ENCODE results near the gene WRAP73.

WRAP73 gene

DNA sequence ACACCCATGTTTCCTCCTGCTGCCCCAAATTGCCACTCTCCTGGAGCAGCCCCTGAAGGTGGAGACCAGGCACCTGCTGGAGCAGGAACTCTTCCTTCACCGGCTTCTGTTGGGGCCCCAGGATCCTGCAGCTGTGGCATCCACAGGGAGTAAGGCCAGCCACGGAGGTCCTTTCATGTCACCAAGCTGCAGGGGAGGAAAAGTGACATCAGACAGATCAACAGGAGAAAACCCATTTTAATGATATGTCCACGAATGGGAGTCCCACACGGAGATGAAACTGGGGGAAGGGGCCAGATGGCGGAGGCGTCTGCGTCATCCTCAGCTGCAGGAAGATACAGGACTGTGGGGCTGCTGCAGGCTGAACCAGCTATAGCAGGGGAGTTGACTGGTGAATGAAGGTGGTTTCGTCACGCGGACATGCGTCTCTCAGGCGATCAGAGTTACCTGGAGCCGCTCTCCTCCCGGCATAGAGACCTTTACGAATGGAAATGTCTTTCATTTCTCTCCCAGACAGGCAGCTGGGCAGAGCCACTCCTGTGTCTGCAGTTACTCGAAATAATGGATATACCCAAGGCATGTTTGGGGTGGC, 12.3 kb upstream of the WRAP73 start:
- Histone ChIP-seq H3K36me3 (ENCODE audit: low read length) (no peaks in the 10 kb centered on the region), H4K20me1 (ENCODE audit: low read depth, low read length) (no peaks in the 10 kb centered on the region), H3K4me2 (ENCODE audit: low read depth, low read length, poor library complexity, severe bottlenecking) (no peak overlapping the region), H3K9me2 (replicated peaks; ENCODE audit: insufficient read depth, low read length) (no peaks in the 10 kb centered on the region), H3K27ac (ENCODE audit: low read depth, low read length) (no peak overlapping the region), H3K4me3 (ENCODE audit: insufficient read depth, low read length, poor library complexity, severe bottlenecking) (no peak overlapping the region), H2AFZ (ENCODE audit: low read depth, low read length, severe bottlenecking) (no peak overlapping the region), H3K9ac (ENCODE audit: low read length) (no peak overlapping the region), H3F3A (ENCODE audit: insufficient read depth) (no peaks in the 10 kb centered on the region), H3K79me2 (ENCODE audit: insufficient read depth, low read length) (no peaks in the 10 kb centered on the region), H3K27me3 (ENCODE audit: low read length) (no peaks in the 10 kb centered on the region), H3K9me3 (ENCODE audit: insufficient read depth, low read length) (no peaks in the 10 kb centered on the region)
- no peak for TF ChIP-seq EZH2phosphoT487 (conservative IDR thresholded peaks at IDR 0.05; ENCODE audit: low read length)
- no peak for TF ChIP-seq CTCF (IDR thresholded peaks at IDR 0.05; ENCODE audit: insufficient read depth, low read length, poor library complexity, severe bottlenecking)

- no peak for TF ChIP-seq EZH2phosphoT487 (conservative IDR thresholded peaks at IDR 0.05; ENCODE audit: low read length)
- TF ChIP-seq CTCF (IDR thresholded peaks at IDR 0.05; ENCODE audit: insufficient read depth, low read length, poor library complexity, severe bottlenecking), result no peak
- Histone ChIP-seq H3K79me2 (ENCODE audit: insufficient read depth, low read length) (no peaks in the 10 kb centered on the region), H3K36me3 (ENCODE audit: low read length) (no peaks in the 10 kb centered on the region)
Observed at GRCh38 chr1:3661631-3662030, 11.7 kb upstream of the WRAP73 start.

DNA sequence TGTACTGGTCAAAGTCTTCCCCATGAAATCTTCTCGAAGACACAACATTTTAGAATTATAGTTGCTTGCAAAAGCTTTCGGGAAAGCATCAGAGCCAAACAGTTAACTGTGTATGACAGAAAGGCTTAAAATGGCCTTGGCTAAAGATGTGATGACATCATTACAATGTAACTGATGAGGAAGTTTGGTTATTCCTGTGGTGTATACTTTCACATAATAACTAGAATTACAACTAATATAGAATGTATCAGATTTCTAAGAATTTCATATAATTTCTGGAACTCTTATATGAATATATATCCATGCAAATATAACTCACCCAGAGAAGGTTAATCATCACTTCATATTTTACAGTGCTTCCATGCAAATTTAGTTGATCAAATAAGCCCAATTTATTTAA, 10.8 kb upstream of the WRAP73 start:
- Histone ChIP-seq H3F3A (ENCODE audit: insufficient read depth) (no peaks in the 10 kb centered on the region), H3K27ac (ENCODE audit: low read depth, low read length) (no peak overlapping the region), H3K9ac (ENCODE audit: low read length) (no peak overlapping the region), H3K27me3 (ENCODE audit: low read length) (no peaks in the 10 kb centered on the region), H3K9me2 (replicated peaks; ENCODE audit: insufficient read depth, low read length) (no peaks in the 10 kb centered on the region), H3K4me3 (ENCODE audit: insufficient read depth, low read length, poor library complexity, severe bottlenecking) (no peak overlapping the region), H4K20me1 (ENCODE audit: low read depth, low read length) (no peaks in the 10 kb centered on the region), H3K79me2 (ENCODE audit: insufficient read depth, low read length) (no peaks in the 10 kb centered on the region), H3K9me3 (ENCODE audit: insufficient read depth, low read length) (no peaks in the 10 kb centered on the region), H2AFZ (ENCODE audit: low read depth, low read length, severe bottlenecking) (no peak overlapping the region), H3K4me2 (ENCODE audit: low read depth, low read length, poor library complexity, severe bottlenecking) (no peak overlapping the region), H3K36me3 (ENCODE audit: low read length) (no peaks in the 10 kb centered on the region)
- no peak for TF ChIP-seq EZH2phosphoT487 (conservative IDR thresholded peaks at IDR 0.05; ENCODE audit: low read length)
- no peak for TF ChIP-seq CTCF (IDR thresholded peaks at IDR 0.05; ENCODE audit: insufficient read depth, low read length, poor library complexity, severe bottlenecking)

More at GRCh38 chr1:3661631-3662030, 11.7 kb upstream of the WRAP73 start:
- Histone ChIP-seq H4K20me1 (ENCODE audit: low read depth, low read length) (no peaks in the 10 kb centered on the region), H3K9ac (ENCODE audit: low read length) (no peak overlapping the region), H3K4me3 (ENCODE audit: insufficient read depth, low read length, poor library complexity, severe bottlenecking) (no peak overlapping the region), H3K27ac (ENCODE audit: low read depth, low read length) (no peak overlapping the region), H3K9me2 (replicated peaks; ENCODE audit: insufficient read depth, low read length) (no peaks in the 10 kb centered on the region), H3K4me2 (ENCODE audit: low read depth, low read length, poor library complexity, severe bottlenecking) (no peak overlapping the region), H2AFZ (ENCODE audit: low read depth, low read length, severe bottlenecking) (no peak overlapping the region), H3F3A (ENCODE audit: insufficient read depth) (no peaks in the 10 kb centered on the region), H3K9me3 (ENCODE audit: insufficient read depth, low read length) (no peaks in the 10 kb centered on the region), H3K27me3 (ENCODE audit: low read length) (no peaks in the 10 kb centered on the region)
